GM18868 (cell line): Measurements from ENCODE around the gene ACSL6.

Source experiments
- ATAC-seq: cut with Tn5 transposase; IDR thresholded peaks from one replicate; pipeline ENCODE4 v1.9.1; 2021; ENCODE audit warnings: mild to moderate bottlenecking, moderate library complexity; ENCODE audit not compliant: unreplicated experiment

Gene ACSL6

GRCh38 chr5:132011622-132012343 lies at the start of gene ACSL6:
ACSL6 (minus strand) TSS chr5:132011658; CDS start chr5:132011553, 105 bp downstream.
- no peak for ATAC-seq

DNA sequence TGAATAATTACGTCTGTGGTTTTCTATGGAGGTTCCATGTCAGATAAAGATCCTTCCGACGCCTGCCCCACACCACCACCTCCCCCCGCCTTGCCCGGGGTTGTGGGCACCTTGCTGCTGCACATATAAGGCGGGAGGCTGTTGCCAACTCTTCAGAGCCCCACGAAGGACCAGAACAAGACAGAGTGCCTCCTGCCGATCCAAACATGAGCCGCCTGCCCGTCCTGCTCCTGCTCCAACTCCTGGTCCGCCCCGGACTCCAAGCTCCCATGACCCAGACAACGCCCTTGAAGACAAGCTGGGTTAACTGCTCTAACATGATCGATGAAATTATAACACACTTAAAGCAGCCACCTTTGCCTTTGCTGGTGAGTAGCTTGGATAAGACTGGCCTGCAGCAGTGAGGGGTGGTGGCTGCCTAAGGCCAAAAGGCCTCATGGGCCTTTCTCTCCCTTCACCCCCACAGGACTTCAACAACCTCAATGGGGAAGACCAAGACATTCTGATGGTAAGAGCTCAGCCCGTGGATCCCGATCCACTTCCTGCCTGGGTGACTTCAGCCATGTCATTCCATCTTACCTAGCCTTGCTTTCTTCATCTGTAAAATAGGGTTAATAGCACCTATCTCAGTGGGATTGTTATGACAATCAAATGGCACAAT lies 49.2 kb upstream of the ACSL6 start, which contains the start of gene IL3:
Gene IL3 (plus strand): TSS at position 155 of the 661 bp plus-strand sequence. CDS start 52 bp downstream, at position 207.
- ATAC-seq: no peak

- no peak for ATAC-seq
These were observed 48.4 kb upstream of the ACSL6 start for GRCh38 chr5:132059696-132060500.

- ATAC-seq: no peak
These were observed 47.7 kb upstream of the ACSL6 start for GRCh38 chr5:132059043-132059695.

- no peak for ATAC-seq
These were observed 47.2 kb upstream of the ACSL6 start for GRCh38 chr5:132058646-132059042.

DNA sequence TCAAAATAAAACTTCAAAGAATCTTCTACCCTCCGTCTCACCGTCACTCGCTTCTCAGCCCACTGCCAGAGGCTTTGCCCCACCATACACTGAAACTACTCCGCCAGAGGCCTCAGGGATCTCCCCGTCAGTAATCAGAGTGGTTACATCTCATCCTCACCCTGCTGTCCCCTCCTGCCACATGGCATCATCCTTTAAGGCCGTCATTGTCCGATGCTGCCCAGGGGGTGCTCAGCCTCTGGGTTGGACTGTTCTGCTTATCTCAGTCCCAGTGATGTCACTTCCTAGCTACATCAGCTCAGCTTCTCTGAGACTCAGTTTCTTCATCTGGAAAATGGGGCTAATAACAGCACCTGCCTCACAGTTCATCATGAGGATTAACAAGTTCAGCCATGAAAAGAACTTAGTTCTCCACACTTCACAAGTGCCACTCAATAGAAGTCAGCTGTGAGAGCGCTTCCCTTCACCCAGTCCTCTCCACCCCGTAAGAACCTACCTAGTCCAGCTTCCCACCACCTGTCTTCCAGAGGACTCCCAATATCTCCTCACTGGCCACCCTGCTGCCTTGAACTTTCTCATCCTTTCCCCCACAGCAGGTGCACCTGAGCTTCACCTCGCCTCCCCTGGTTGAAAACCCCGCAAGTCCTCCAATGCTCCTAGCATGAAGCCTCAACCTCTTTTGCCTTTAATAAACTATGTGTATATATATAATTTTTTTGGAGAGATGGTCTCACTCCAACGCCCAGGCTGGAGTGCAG lies 46.2 kb upstream of the ACSL6 start:
- no peak for ATAC-seq

DNA sequence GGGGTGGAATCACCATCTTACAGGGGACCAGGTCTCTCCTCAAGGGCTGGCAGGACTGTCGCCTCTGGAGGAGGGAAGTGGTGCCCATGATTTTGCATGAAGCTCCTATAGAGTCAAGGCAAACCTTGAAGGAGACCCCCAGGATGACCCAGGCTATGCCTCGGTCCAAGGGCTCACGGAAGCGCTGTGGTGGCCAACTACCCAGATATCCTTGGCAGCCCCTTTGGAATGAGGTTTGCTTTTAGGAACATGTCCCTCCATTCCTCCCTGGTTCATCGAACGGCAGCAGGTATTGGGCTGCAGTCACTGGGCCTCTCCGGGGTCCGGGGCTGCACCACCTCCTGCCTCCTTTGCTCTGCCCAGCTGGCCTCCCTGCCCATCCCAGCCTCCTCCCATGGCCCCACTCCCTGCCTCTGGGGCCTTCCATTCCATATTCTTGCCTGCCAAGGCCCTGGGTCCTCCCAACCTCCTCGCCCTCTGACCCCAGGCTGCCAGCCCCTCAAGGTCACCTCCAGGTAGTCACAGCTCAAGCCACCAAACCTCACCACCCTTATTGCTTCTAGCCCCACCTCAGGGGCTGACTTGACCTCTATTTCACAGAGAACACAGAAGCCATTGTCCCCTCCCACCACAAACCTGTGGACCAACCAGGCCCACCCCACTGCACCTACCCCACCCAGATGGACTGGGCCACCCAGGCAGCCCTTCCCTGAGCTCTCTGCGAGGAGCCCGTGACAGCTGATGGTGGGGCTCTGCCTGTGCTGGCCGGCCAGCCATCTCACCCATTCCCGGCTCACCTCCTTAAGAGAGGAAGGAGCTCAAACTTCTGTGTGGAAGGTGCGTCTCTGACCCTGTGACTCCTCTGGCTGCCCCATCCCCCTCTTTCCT lies 45.4 kb upstream of the ACSL6 start:
- ATAC-seq: no peak

GRCh38 chr5:132055808-132056609 lies 44.6 kb upstream of the ACSL6 start:
- no peak for ATAC-seq

- no peak for ATAC-seq
These were observed 44.0 kb upstream of the ACSL6 start for GRCh38 chr5:132055441-132055807.

DNA sequence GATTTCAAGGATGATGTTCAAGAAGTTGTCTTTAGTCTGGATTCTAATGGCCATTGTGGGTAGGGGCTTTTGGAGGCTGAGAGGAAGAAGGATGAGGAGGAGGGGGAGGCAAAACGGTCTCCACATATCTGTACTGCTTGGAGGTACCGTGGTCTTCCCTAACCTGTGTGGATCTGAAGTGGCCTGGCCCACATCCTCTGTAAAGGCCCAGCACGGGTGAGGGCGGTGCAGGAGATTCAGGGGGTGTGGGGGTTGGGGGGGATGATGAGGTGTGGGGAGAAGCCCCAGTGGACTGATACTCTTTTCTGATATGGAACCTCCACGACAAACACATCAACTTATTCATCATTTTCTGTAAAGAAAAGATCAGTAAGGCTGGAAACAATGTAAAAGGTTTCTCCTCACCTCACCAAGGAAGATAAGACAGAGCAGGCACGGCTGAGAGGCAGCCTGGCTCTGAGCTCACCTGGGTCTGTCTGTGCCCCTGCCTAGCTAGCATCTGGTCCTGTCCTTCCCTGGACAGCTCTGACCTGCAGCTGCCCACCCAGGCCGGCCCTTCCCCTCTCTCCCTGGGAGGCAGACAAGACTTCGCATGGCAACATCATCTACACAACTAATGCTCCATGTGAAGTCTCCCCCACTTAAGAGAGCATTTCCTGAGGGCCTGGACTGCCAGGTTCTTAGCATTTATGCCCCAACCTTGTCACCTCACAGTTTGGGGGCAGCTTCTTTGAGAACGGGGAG lies 43.4 kb upstream of the ACSL6 start:
- ATAC-seq: no peak

- ATAC-seq: no peak
These were observed 42.7 kb upstream of the ACSL6 start for GRCh38 chr5:132054031-132054696.

- ATAC-seq: no peak
These were observed 42.0 kb upstream of the ACSL6 start for GRCh38 chr5:132053483-132053882.

- no peak for ATAC-seq
These were observed 41.1 kb upstream of the ACSL6 start for GRCh38 chr5:132052520-132052919.

DNA sequence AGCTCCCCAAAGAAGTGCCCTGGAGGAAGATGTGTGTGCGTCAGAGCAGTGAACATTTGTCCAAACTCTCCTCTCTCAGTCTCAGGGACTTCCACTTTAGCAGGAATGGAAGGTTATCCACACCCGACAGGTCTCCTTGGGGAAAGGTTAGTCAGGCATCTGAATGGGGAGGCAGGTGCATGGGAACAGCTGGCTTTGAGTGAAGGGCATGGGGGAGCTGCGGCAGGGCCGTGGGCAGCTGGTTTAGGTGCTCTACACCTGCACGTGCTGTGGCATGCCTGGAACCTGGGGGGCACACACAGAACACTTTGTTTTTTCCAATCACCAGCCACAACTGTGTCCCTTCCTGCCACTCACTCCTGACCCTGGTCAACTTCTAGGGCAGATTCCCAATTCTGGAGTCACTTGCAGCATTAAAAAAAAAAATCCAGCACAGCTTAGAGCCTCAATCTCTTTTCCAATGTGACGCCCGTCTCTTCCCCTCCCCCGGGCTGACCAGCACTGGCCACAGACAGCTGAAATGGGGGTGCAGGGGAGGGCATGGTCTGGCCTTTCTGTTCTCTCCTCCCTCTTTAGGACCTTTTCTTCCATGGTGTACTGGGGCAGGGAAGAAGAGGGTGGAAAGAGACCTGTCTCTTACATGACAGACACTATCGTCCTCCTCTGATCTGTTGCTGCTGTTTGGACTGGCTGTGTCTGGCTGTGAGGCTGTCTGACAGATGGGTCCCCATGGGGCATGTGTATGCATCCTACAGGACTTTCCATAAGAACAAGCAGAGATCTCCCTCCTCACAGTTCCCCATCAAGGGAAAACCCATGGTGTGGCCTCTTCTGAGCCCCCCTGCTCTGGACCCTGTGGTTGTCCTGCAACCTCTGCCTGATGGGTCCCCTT lies 39.4 kb upstream of the ACSL6 start:
- ATAC-seq: no peak

- no peak for ATAC-seq
These were observed 38.7 kb upstream of the ACSL6 start for GRCh38 chr5:132050136-132050535.

- ATAC-seq: no peak
These were observed 38.1 kb upstream of the ACSL6 start for GRCh38 chr5:132049559-132049958.
